Activated naive CD4-positive, alpha-beta T cell treated with anti-CD3 and anti-CD28 coated beads for 36 hours (primary cell): ENCODE measurements around the gene TACSTD2. TPM values are rescaled to one million over a fixed set of nuclear protein-coding genes. Genes with fewer than 3 reads are reported as not detected.
"Not testable (repeated sequence)": the region's sequence is repeated elsewhere in the genome, so short reads cannot be mapped to it uniquely, and the experiment has no call there.

Experiments
- CTCF ChIA-PET: fragments of 350-600 bp; sonication (Branson Sonifier 250); formaldehyde crosslinking; loops from one replicate; lab custom pipeline; 2021; ENCODE audit warnings: antibody characterized with exemption; lab: Charles Lee
- DNase-seq: peaks from one replicate; pipeline ENCODE4 v3.0.0-alpha.2; 2020
- H3K27ac Mint-ChIP-seq: one replicate; pipeline ENCODE4 v1.8.0; 2021; ENCODE audit warnings: mild to moderate bottlenecking, mixed read lengths
- H3K27me3 Mint-ChIP-seq: one replicate; pipeline ENCODE4 v1.8.0; 2021; ENCODE audit warnings: low read depth, mixed read lengths
- H3K36me3 Mint-ChIP-seq: one replicate; pipeline ENCODE4 v1.8.0; 2021; ENCODE audit warnings: low read depth, mixed read lengths
- H3K4me1 Mint-ChIP-seq: one replicate; pipeline ENCODE4 v1.8.0; 2021; ENCODE audit warnings: low read depth, mixed read lengths
- H3K4me3 Mint-ChIP-seq: one replicate; pipeline ENCODE4 v1.8.0; 2021; ENCODE audit warnings: mild to moderate bottlenecking, moderate library complexity, mixed read lengths
- H3K9me3 Mint-ChIP-seq: one replicate; pipeline ENCODE4 v1.8.0; 2021; ENCODE audit warnings: mixed read lengths
- intact Hi-C: fragments of 100-400 bp; cut with micrococcal nuclease; formaldehyde crosslinking; loops from one replicate; pipeline ENCODE4 v1.15.1; 2023
- total RNA-seq, 2 experiments: library from RNA; stranded (reverse); gene quantifications; one replicate each; pipeline ENCODE4 v1.2.3, GENCODE V29; 2021

Gene TACSTD2
- total RNA-seq, 2 experiments from 2014 or later = not detected

DNA sequence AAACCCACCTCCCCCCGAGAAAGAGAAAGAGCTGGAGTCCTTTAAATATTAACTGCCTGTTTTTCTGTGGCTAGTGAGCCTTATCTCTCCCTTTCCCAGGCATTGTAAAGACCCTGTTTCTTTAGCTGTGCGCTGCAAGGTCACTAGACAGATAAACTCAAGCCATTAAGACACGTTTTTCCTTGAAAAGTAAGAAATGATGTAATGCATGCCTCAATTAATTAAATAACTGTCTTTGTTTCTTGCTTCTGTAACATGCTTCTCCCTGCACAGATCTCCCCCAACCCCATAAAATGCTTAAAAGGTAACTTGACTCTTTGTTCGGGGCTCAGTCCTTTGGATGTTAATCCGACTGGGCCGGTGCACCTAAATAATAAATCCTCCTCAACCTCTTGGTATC is 27.8 kb downstream of the TACSTD2 start:
- not testable (repeated sequence) for DNase-seq, H3K27me3 Mint-ChIP-seq, H3K27ac Mint-ChIP-seq, H3K36me3 Mint-ChIP-seq, H3K4me1 Mint-ChIP-seq, H3K9me3 Mint-ChIP-seq, H3K4me3 Mint-ChIP-seq
- CTCF ChIA-PET = interaction anchor here (5.7 kb wide), 1 partner anchor 33 kb away, joined by 62 read pairs; no protein-coding TSS in a partner anchor
- intact Hi-C loops = loop anchor here (5.0 kb wide), 2 partner anchors 387 to 502 kb away; no protein-coding TSS in a partner anchor

DNA sequence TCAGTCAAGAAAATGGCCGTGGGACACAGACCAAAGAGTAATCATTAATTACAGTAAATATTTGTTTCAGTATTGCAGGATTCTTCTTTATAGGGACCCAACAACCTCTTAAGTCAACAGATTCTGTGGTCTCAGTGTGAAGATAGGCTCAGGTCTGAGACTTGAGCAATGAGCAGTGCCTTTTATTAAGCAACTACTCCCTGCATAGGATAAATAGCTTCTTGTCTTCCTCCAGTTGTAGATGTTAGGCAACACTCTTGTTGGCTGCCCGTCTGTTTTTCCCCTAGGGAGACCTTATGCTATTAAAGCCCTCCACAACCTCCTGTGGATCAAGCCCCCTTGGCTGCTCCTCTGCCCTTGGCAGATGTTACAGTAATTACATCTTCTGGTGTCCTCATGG is 28.7 kb downstream of the TACSTD2 start:
- DNase-seq = no peak
- H3K4me1 Mint-ChIP-seq = peaks cover 11% of the 10 kb centered on the region
- H3K9me3 Mint-ChIP-seq = no peaks in the 10 kb centered on the region
- H3K4me3 Mint-ChIP-seq = no peak overlapping the region
- CTCF ChIA-PET = interaction anchor here (0.5 to 5.7 kb wide), 3 partner anchors 32 to 193 kb away, joined by 3 to 62 read pairs (median 4); no protein-coding TSS in a partner anchor
- no peaks in the 10 kb centered on the region for H3K27me3 Mint-ChIP-seq
- no peak overlapping the region for H3K27ac Mint-ChIP-seq
- intact Hi-C loops = loop anchor here (5.0 kb wide), 2 partner anchors 386 to 501 kb away; no protein-coding TSS in a partner anchor
- peaks cover 3% of the 10 kb centered on the region for H3K36me3 Mint-ChIP-seq

DNA sequence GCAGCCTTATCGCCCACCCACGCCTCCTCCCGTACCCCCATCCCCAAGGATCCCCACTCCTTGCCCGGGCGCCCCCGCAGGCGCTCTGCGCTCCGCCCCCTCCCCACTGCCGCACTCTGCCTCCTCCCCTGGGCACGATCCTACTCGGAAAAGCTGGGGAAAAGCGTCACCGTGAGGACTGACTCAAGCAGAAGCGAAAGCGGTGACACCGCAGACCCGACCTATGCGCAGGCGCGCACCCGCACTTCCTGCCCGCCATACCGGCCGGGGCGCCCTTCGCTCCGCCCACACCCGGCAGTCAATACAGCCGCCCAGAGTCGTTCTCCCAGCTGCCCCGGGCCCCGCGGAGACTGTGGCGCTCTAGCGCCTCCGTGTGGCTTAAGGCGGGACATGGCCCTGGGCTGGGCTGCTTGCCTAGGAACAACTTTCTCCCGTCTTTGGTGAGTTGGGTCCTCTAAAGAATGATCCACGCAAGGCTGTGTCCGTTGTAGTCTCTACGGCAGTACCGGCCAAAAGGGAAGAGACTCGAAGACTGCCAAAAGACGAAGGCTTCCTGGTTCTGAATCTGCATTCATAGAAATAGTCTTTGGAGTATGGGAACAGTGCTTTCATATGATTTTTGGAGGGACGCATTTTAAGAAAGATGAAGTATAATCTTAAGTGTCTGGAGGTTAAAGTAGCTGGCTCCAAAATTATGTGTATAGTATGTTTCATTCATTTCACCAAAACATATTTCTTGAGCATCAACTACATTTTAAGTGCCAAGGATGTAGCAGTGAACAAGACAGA is 30.3 kb downstream of the TACSTD2 start, which contains the start of gene OMA1:
Gene OMA1, minus strand, starts transcription at position 207 of the 789 bp plus-strand sequence. CDS start 7,432 bp downstream, outside the sequence.
- Mint-ChIP-seq H3K27me3 (no peaks in the 10 kb centered on the region), H3K36me3 (peaks cover 3% of the 10 kb centered on the region), H3K4me1 (peaks cover 13% of the 10 kb centered on the region), H3K27ac (peak within 1 kb of the TSS; percentile 97), H3K4me3 (peak within 1 kb of the TSS; percentile 91), H3K9me3 (no peaks in the 10 kb centered on the region)
- intact Hi-C loops = loop anchor here (1.0 to 5.0 kb wide), 14 partner anchors 22 to 1268 kb away; partner anchors contain the start of genes HOOK1, JUN and MYSM1
- CTCF ChIA-PET = interaction anchor here (0.7 to 5.7 kb wide), 9 partner anchors 8 to 689 kb away, joined by 3 to 62 read pairs (median 3); no protein-coding TSS in a partner anchor
- DNase-seq = peak; percentile 98

DNA sequence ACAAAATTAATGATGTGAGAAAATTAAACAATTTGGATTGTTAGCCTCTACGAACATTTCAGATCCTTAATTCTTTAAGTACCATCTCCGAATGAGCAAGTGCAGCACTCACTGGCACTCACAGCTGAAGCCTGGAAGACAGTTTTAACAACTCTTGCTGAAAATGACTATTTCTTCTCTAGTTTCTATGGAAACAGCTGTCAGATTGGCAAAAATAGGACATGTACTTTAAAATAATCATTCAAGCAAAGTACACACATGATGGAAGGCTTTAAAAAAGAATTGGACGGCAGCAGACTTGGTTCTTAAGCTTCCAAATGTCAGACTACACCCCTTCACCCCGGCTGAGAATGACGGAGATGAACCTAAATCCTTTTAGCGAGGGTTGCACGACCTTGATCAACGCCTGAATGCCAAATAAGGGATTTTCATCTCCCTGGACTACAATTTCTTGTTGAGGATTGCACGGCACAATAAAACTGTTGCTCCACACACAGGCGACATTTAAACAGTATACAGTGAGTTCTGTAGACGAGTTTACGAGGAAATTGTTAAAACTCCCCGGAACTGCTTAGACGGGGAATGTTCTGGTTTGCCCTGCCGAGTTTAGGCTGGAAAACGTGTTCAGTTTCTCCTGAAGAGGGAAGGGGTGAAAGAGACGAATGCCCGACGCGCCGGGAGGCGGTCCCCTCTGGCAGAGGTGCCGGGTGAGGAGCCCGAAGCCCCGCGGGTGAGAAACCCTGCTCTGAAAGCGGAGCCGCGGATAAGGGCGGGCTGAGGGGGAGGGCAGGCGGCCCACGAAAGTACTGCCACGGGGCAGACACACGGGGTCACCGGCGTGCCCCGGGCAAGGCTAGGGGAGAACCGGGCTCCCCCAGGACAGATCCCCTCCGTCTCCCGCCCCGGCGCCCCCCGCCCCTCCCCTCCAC is 31.2 kb downstream of the TACSTD2 start:
- CTCF ChIA-PET = interaction anchor here (0.7 to 5.7 kb wide), 8 partner anchors 9 to 688 kb away, joined by 3 to 62 read pairs (median 3); no protein-coding TSS in a partner anchor
- H3K9me3 Mint-ChIP-seq = no peaks in the 10 kb centered on the region
- H3K36me3 Mint-ChIP-seq = peaks cover 3% of the 10 kb centered on the region
- H3K27ac Mint-ChIP-seq = peak overlapping the region; percentile 97
- H3K4me1 Mint-ChIP-seq = peaks cover 15% of the 10 kb centered on the region
- no peaks in the 10 kb centered on the region for H3K27me3 Mint-ChIP-seq
- intact Hi-C loops = loop anchor here (1.0 to 5.0 kb wide), 14 partner anchors 21 to 1268 kb away; partner anchors contain the start of genes HOOK1, JUN and MYSM1
- DNase-seq = peak; percentile 81
- H3K4me3 Mint-ChIP-seq = peak overlapping the region; percentile 91

DNA sequence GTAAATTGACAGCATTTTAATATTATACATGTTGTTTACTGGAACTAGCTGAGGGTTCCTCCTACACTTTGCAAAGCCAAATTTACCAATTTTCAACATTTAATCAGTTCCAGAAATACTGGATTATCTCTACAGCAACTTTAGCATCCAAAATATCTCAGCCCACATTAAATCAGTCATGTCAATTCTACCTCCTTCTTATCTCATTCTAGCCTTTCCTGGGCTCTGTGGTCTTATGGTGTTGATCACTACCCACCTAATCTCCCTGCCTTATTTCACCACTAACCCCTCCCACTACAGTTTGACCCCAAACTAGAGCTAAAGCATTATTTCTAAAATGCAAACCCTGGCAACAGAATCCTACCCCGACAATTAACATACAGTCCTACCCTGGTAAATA is 33.8 kb downstream of the TACSTD2 start:
- Mint-ChIP-seq H3K36me3 (peaks cover 3% of the 10 kb centered on the region), H3K27me3 (no peaks in the 10 kb centered on the region), H3K4me3 (no peak overlapping the region), H3K27ac (no peak overlapping the region), H3K9me3 (no peaks in the 10 kb centered on the region), H3K4me1 (peaks cover 15% of the 10 kb centered on the region)
- CTCF ChIA-PET = interaction anchor here (0.7 to 2.2 kb wide), 2 partner anchors 27 to 299 kb away, joined by 9 to 20 read pairs; no protein-coding TSS in a partner anchor
- intact Hi-C loops = no loop called here
- no peak for DNase-seq

DNA sequence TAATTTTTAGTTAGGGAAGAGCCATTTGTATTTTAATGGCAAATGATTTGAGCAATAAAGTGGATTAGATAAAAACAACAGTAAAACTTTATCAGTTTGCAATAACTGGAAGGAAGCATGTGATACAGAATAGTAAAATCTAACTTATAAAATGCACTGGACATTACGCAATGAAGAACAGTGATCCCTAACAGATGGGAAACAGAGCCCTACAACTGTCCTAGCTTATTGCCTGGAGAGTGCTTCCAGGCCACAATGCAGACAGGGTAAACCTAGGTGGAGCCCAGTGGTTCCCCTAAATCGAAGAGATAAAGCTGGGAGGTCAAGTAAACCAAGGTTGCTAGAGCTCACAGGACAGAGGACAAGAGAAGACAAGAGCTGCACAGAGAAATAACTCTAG is 37.5 kb downstream of the TACSTD2 start:
- CTCF ChIA-PET = interaction anchor here (1.3 kb wide), 1 partner anchor 24 kb away, joined by 6 read pairs; no protein-coding TSS in a partner anchor
- intact Hi-C loops = no loop called here
- no peak overlapping the region for H3K27ac Mint-ChIP-seq

DNA sequence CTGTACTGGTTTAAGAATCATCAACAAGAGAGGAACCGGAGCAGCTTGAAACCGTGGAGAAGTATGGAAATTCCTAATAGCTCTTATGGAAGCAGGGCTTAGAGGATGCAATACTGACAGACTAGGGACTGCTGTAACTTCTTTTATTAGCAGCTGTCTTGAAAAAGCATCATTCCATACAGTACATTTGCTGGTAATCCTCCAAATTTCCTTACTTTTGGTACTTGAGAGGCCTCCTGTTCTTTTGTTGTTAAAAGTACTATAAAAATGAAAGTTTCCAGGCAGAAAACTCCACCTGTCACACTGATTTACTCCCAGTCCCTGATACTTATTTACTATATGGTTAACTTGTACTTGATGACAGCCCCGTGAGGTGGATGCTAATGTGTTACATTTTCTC is 38.2 kb downstream of the TACSTD2 start:
- no peak overlapping the region for H3K27ac Mint-ChIP-seq
- H3K27me3 Mint-ChIP-seq = no peaks in the 10 kb centered on the region
- CTCF ChIA-PET = interaction anchor here (1.0 to 1.3 kb wide), 2 partner anchors 15 to 23 kb away, joined by 5 to 6 read pairs; no protein-coding TSS in a partner anchor
- peaks cover 6% of the 10 kb centered on the region for H3K4me1 Mint-ChIP-seq
- no peaks in the 10 kb centered on the region for H3K9me3 Mint-ChIP-seq
- intact Hi-C loops = no loop called here
- peaks cover 2% of the 10 kb centered on the region for H3K36me3 Mint-ChIP-seq
- no peak overlapping the region for H3K4me3 Mint-ChIP-seq
- no peak for DNase-seq

More for the DNA sequence above, 37.5 kb downstream of the TACSTD2 start:
- peaks cover 2% of the 10 kb centered on the region for H3K36me3 Mint-ChIP-seq
- no peak overlapping the region for H3K4me3 Mint-ChIP-seq
- peaks cover 6% of the 10 kb centered on the region for H3K4me1 Mint-ChIP-seq
- no peaks in the 10 kb centered on the region for H3K9me3 Mint-ChIP-seq
- no peaks in the 10 kb centered on the region for H3K27me3 Mint-ChIP-seq
- DNase-seq = no peak

DNA sequence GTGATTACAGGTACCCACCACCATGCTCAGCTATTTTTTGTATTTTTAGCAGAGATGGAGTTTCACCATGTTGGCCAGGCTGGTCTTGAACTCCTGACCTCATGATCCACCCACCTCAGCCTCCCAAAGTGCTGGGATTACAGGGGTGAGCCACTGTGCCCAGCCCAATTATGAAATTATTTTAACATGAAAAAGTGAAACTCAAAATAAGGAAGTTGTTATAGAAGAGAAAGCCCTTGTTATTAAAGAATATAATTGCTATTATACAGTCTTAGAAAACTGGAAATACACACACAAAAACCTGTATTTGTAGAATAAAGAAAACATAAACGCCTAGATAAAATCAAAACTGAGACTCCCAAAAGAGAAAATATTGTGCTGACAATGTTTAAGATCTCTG is 45.2 kb downstream of the TACSTD2 start:
- DNase-seq, H3K36me3 Mint-ChIP-seq, H3K27me3 Mint-ChIP-seq, CTCF ChIA-PET, intact Hi-C loops, H3K27ac Mint-ChIP-seq, H3K4me3 Mint-ChIP-seq, H3K9me3 Mint-ChIP-seq: not testable (repeated sequence)
- peaks cover 10% of the 10 kb centered on the region for H3K4me1 Mint-ChIP-seq

DNA sequence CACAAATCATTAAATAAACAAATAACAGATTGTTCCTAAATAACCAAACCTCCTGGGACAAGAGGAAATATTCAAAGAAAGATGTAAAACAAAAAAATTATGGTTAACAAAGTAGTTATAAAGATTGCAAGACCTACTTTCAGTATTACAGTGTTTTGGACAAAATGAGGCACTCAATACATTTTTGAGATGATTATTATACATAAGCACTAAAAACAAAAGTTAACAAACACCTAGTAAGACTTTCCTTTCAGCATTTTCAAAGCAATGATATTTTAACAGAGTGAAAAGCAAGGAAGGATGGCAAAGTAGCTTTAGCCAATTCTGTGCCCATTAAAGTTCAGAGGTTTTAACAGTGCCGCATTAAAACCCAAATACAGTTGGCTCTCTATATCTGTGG is 47.8 kb downstream of the TACSTD2 start:
- H3K27me3 Mint-ChIP-seq = no peaks in the 10 kb centered on the region

DNA sequence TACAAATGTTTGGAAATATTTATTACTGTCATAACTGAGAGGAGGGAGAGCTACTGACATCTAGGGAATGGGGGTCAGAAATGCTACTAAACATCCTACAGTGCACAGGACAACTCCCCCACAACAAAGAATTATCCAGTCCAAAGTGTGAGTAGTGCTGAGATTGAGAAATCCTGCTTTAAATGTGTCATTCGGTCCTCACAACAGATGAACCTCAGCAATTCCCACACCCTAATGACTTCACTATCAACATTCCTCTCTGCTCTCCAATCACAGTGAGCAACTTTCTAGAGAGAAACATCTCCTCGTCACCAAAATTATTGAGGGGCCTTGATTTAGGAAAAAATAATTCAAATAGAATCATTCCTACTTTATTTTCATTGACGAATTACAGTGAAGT is 48.5 kb downstream of the TACSTD2 start:
- no peak overlapping the region for H3K27ac Mint-ChIP-seq
- no peak overlapping the region for H3K4me3 Mint-ChIP-seq
- intact Hi-C loops = no loop called here
- H3K9me3 Mint-ChIP-seq = no peaks in the 10 kb centered on the region
- peaks cover 3% of the 10 kb centered on the region for H3K36me3 Mint-ChIP-seq
- no peaks in the 10 kb centered on the region for H3K27me3 Mint-ChIP-seq
- peaks cover 20% of the 10 kb centered on the region for H3K4me1 Mint-ChIP-seq
- no peak for DNase-seq
- CTCF ChIA-PET = interaction anchor here (4.3 kb wide), 1 partner anchor 13 kb away, joined by 30 read pairs; no protein-coding TSS in a partner anchor

More for the DNA sequence above, 47.8 kb downstream of the TACSTD2 start:
- no peak overlapping the region for H3K4me3 Mint-ChIP-seq
- no peaks in the 10 kb centered on the region for H3K9me3 Mint-ChIP-seq
- H3K27ac Mint-ChIP-seq = no peak overlapping the region
- CTCF ChIA-PET = interaction anchor here (1.0 kb wide), 1 partner anchor 123 kb away, joined by 4 read pairs; no protein-coding TSS in a partner anchor
- peaks cover 16% of the 10 kb centered on the region for H3K4me1 Mint-ChIP-seq
- H3K36me3 Mint-ChIP-seq = peaks cover 3% of the 10 kb centered on the region
- DNase-seq = no peak
- intact Hi-C loops = no loop called here
